OCI-LY7 (cell line): ENCODE measurements around the gene PANK4. TPM values are rescaled to one million over a fixed set of nuclear protein-coding genes. Genes with fewer than 3 reads are reported as not detected.

Experiments used
- BruUV-seq: library from RNA; stranded (reverse); fragments of 400-500 nt; replicated peaks from 2 replicates; lab custom pipeline; 2021; lab: Mats Ljungman, UMichigan
- CTCF ChIA-PET: fragments of 300-600 bp; sonication (Branson Sonifier 250); formaldehyde crosslinking; loops from one replicate; lab custom pipeline; 2022; ENCODE audit warnings: antibody characterized with exemption; ENCODE audit not compliant: unreplicated experiment; lab: Charles Lee
- POLR2A ChIA-PET: fragments of 300-600 bp; sonication (Branson Sonifier 250); formaldehyde crosslinking; loops from one replicate; lab custom pipeline; 2022; ENCODE audit warnings: antibody characterized with exemption; lab: Charles Lee
- DNase-seq: peaks from one replicate; pipeline ENCODE4 v3.0.0-alpha.2; 2015; ENCODE audit warnings: low spot score
- H2AFZ ChIP-seq: fragments of 200-600 bp; sonication (generic), shearing (Covaris generic); 2 replicates; pipeline ENCODE4 v1.6.1; 2014; ENCODE audit warnings: mild to moderate bottlenecking, antibody characterized with exemption, low read length, moderate library complexity
- H3K27ac ChIP-seq: fragments of 200-600 bp; sonication (generic); 2 replicates; pipeline ENCODE4 v1.5.1; 2014; ENCODE audit warnings: mixed run types, low read depth, mild to moderate bottlenecking, moderate library complexity, low read length, inconsistent platforms; ENCODE audit not compliant: poor library complexity, severe bottlenecking
- H3K36me3 ChIP-seq: fragments of 200-600 bp; sonication (generic); 2 replicates; pipeline ENCODE4 v1.6.1; 2014; ENCODE audit warnings: mild to moderate bottlenecking, antibody characterized with exemption, low read length, moderate library complexity, mixed read lengths; ENCODE audit not compliant: insufficient read depth
- H3K4me1 ChIP-seq: fragments of 200-600 bp; sonication (generic); 2 replicates; pipeline ENCODE4 v1.5.1; 2014; ENCODE audit warnings: mild to moderate bottlenecking, low read length; ENCODE audit not compliant: insufficient read depth, poor library complexity, severe bottlenecking
- H3K4me2 ChIP-seq: fragments of 200-600 bp; sonication (generic); 2 replicates; pipeline ENCODE4 v1.6.1; 2014; ENCODE audit warnings: mild to moderate bottlenecking, low read length
- H3K4me3 ChIP-seq: fragments of 200-600 bp; sonication (generic); 2 replicates; pipeline ENCODE4 v1.5.1; 2014; ENCODE audit warnings: mild to moderate bottlenecking, low read depth, low read length; ENCODE audit not compliant: poor library complexity, severe bottlenecking
- H3K79me2 ChIP-seq: fragments of 200-600 bp; sonication (generic); 2 replicates; pipeline ENCODE4 v1.6.1; 2016; ENCODE audit warnings: low read depth, mild to moderate bottlenecking, low read length, moderate library complexity, mixed read lengths; ENCODE audit not compliant: insufficient read depth
- H3K9me2 ChIP-seq: fragments of 200-600 bp; sonication (generic); 2 replicates; pipeline ENCODE4 v1.6.1; 2016; ENCODE audit warnings: mild to moderate bottlenecking, low read length, mixed read lengths; ENCODE audit not compliant: insufficient read depth
- H3K9me3 ChIP-seq: fragments of 200-600 bp; sonication (generic); 2 replicates; pipeline ENCODE4 v1.6.1; 2014; ENCODE audit warnings: mild to moderate bottlenecking, mixed run types, low read length, mixed read lengths
- H4K20me1 ChIP-seq: fragments of 200-600 bp; sonication (generic); 2 replicates; pipeline ENCODE4 v1.6.1; 2014; ENCODE audit warnings: mild to moderate bottlenecking, antibody characterized with exemption, low read length, moderate library complexity, mixed read lengths; ENCODE audit not compliant: insufficient read depth
- EZH2phosphoT487 ChIP-seq: fragments of 200-600 bp; sonication (generic); IDR thresholded peaks from 2 replicates; pipeline ENCODE4 v1.6.1; 2018; ENCODE audit warnings: low read depth, borderline replicate concordance, mild to moderate bottlenecking, mixed run types, antibody characterized with exemption, low read length, moderate library complexity, mixed read lengths
- intact Hi-C: fragments of 100-400 bp; cut with micrococcal nuclease; formaldehyde crosslinking; loops from one replicate; pipeline ENCODE4 v1.10.0; 2022; ENCODE audit not compliant: unreplicated experiment
- total RNA-seq, 2 experiments: library from RNA; depleted of rRNA in 1 of 2; stranded (reverse); fragments of >200 nt in 1 of 2; shearing (Covaris generic) in 1 of 2; gene quantifications; 2 replicates each; pipeline ENCODE4 v1.2.3, GENCODE V29; 2014 to 2022
- TF ChIP-seq, protein P1 (sequence below): fragments of 200-600 bp; sonication (generic); conservative IDR thresholded peaks from 2 replicates; pipeline ENCODE4 v1.5.1; 2014; ENCODE audit warnings: mild to moderate bottlenecking, antibody characterized with exemption, low read length, moderate library complexity, mixed read lengths

The PANK4 gene
- total RNA-seq, 2 experiments from 2014 or later: 49.1 to 55.9 TPM

DNA sequence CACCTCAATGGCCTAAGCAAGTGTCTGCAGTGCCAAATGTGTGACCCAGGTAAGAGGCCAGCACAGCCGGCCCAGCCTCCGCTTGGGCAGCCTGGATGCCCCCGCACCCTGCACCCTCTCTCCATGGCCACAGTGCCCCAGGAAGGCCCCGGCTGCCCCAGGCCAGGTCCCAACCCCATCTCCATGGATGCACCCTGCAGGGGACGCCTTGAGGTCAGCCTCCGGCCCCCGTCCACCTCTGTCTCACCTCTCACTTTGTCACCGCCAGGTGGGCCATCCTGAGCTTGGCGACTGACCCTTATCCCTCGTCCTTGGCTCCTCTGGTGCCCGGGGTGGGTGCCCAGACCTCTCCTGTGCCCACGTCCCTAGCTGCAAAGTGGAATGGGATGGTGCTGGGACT lies 32.0 kb upstream of the PANK4 start:
- Histone ChIP-seq H4K20me1 (no peaks in the 10 kb centered on the region), H3K4me1 (peaks cover 20% of the 10 kb centered on the region), H3K4me2 (no peak overlapping the region), H3K9me2 (no peaks in the 10 kb centered on the region), H3K27ac (no peak overlapping the region), H2AFZ (no peak overlapping the region), H3K79me2 (no peaks in the 10 kb centered on the region), H3K36me3 (no peaks in the 10 kb centered on the region), H3K4me3 (no peak overlapping the region), H3K9me3 (no peaks in the 10 kb centered on the region)
- no peak for TF ChIP-seq EZH2phosphoT487
- TF ChIP-seq, protein P1, sequence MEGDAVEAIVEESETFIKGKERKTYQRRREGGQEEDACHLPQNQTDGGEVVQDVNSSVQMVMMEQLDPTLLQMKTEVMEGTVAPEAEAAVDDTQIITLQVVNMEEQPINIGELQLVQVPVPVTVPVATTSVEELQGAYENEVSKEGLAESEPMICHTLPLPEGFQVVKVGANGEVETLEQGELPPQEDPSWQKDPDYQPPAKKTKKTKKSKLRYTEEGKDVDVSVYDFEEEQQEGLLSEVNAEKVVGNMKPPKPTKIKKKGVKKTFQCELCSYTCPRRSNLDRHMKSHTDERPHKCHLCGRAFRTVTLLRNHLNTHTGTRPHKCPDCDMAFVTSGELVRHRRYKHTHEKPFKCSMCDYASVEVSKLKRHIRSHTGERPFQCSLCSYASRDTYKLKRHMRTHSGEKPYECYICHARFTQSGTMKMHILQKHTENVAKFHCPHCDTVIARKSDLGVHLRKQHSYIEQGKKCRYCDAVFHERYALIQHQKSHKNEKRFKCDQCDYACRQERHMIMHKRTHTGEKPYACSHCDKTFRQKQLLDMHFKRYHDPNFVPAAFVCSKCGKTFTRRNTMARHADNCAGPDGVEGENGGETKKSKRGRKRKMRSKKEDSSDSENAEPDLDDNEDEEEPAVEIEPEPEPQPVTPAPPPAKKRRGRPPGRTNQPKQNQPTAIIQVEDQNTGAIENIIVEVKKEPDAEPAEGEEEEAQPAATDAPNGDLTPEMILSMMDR: no peak
- ChIA-PET CTCF (no interaction called here), POLR2A (no interaction called here)
- intact Hi-C loops: no loop called here
- no TSS peak for BruUV-seq
- DNase-seq: no peak

DNA sequence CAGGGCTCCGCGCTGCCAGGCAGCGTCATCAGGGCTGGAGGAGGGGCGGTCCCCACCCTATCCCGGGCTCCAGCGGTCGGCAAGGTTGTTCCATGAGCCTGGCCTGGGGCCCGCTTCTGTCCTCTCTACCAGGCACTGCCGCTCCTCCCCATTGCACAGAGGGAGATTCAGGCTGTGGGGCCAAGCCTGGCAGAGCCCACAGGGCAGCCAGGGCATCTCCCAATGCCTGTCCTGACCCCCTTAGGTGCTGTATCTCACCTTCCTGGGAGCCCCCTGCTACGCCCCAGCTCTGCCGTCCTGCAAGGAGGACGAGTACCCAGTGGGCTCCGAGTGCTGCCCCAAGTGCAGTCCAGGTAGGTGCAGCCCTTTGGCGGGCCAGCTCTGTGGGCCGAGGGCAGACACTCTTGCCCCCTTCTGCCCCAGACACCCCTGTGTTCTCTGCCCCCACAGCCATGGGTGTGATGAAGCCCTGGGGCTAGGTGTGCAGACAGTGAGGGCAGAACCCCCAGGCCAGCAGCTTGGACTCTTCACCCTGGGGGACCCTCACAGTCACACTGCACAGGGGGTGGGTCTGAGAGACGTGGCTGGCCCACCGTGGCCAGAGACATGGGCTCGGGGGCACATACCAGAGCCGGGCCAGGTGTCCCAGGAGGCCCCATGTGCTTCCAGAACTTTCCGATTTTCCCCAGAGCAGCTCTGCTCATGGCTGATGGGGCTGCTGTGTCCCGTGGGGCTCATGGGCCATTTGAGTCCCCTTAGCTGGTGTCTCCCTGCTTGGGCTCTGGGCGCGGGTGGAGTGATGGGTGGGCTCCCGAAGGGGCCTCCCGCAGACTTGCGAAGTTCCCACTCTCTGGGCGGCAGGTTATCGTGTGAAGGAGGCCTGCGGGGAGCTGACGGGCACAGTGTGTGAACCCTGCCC lies 31.3 kb upstream of the PANK4 start:
- POLR2A ChIA-PET: no interaction called here
- no peak for TF ChIP-seq EZH2phosphoT487
- TF ChIP-seq, protein P1: no peak
- intact Hi-C loops: no loop called here
- Histone ChIP-seq H4K20me1 (no peaks in the 10 kb centered on the region), H3K79me2 (no peaks in the 10 kb centered on the region), H3K27ac (no peak overlapping the region), H2AFZ (no peak overlapping the region), H3K9me2 (no peaks in the 10 kb centered on the region), H3K9me3 (no peaks in the 10 kb centered on the region), H3K4me3 (no peak overlapping the region), H3K4me1 (peaks cover 20% of the 10 kb centered on the region), H3K4me2 (no peak overlapping the region), H3K36me3 (no peaks in the 10 kb centered on the region)
- DNase-seq: no peak
- CTCF ChIA-PET: interaction anchor here (0.6 kb wide), 1 partner anchor 32 kb away, joined by 6 read pairs; the partner anchor contains the start of gene PANK4
- BruUV-seq: no TSS peak
